ENCODE results near the gene SACS.
"Not testable (repeated sequence)": the region's sequence is repeated elsewhere in the genome, so short reads cannot be mapped to it uniquely, and the experiment has no call there.

SACS gene

GRCh38 chr13:23411220-23411619 lies 22.3 kb downstream of the SACS start:
- Histone ChIP-seq H3K36me3 (ENCODE audit: insufficient read depth, low read length) (no peaks in the 10 kb centered on the region), H3K27me3 (ENCODE audit: insufficient read depth, low read length) (no peaks in the 10 kb centered on the region), H3K79me2 (ENCODE audit: insufficient read depth, low read length) (no peaks in the 10 kb centered on the region), H3K4me1 (ENCODE audit: insufficient read depth, low read length, severe bottlenecking) (no peaks in the 10 kb centered on the region), H2AFZ (ENCODE audit: low read length) (no peak overlapping the region), H3K27ac (ENCODE audit: low read depth, low read length, poor library complexity, severe bottlenecking) (no peak overlapping the region), H3K9ac (ENCODE audit: low read length) (no peak overlapping the region), H4K20me1 (ENCODE audit: insufficient read depth, low read length) (no peaks in the 10 kb centered on the region), H3K4me2 (ENCODE audit: low read length) (no peak overlapping the region), H3F3A (ENCODE audit: insufficient read depth, low read length) (no peaks in the 10 kb centered on the region), H3K4me3 (ENCODE audit: low read depth, low read length, poor library complexity, severe bottlenecking) (no peak overlapping the region), H3K9me2 (ENCODE audit: low read depth, low read length) (no peaks in the 10 kb centered on the region), H3K9me3 (ENCODE audit: low read length) (no peaks in the 10 kb centered on the region)
- TF ChIP-seq CTCF (IDR thresholded peaks at IDR 0.05; ENCODE audit: low read length) (no peak), EZH2 (IDR thresholded peaks at IDR 0.05; ENCODE audit: borderline replicate concordance, low read length) (no peak)

DNA sequence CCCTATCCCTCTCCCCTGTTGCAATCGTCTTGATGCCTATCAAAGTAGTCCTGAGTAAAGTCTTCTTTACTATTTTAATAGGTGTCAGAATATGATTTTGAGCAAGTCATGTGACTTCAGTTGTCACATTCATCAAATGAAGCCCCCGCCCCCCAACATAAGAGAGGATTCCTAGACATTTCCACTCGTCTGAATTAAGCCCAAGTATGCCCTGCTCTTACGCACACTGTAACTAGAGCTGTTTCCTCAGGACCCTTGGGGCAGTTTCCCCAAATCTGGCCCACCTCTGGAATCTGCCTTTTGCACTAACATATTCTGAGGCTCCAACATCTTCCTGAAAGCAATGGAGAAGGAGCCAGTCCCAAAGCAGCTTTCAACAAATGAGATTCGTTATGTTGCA lies 25.5 kb downstream of the SACS start:
- Histone ChIP-seq H3K27ac (ENCODE audit: low read depth, low read length, poor library complexity, severe bottlenecking) (no peak overlapping the region), H4K20me1 (ENCODE audit: insufficient read depth, low read length) (no peaks in the 10 kb centered on the region), H3K79me2 (ENCODE audit: insufficient read depth, low read length) (no peaks in the 10 kb centered on the region), H3K27me3 (ENCODE audit: insufficient read depth, low read length) (no peaks in the 10 kb centered on the region), H3F3A (ENCODE audit: insufficient read depth, low read length) (no peaks in the 10 kb centered on the region), H3K36me3 (ENCODE audit: insufficient read depth, low read length) (no peaks in the 10 kb centered on the region), H3K9ac (ENCODE audit: low read length) (no peak overlapping the region), H2AFZ (ENCODE audit: low read length) (no peak overlapping the region), H3K9me3 (ENCODE audit: low read length) (no peaks in the 10 kb centered on the region), H3K9me2 (ENCODE audit: low read depth, low read length) (no peaks in the 10 kb centered on the region), H3K4me1 (ENCODE audit: insufficient read depth, low read length, severe bottlenecking) (no peaks in the 10 kb centered on the region), H3K4me2 (ENCODE audit: low read length) (no peak overlapping the region), H3K4me3 (ENCODE audit: low read depth, low read length, poor library complexity, severe bottlenecking) (no peak overlapping the region)
- TF ChIP-seq CTCF (IDR thresholded peaks at IDR 0.05; ENCODE audit: low read length) (no peak), EZH2 (IDR thresholded peaks at IDR 0.05; ENCODE audit: borderline replicate concordance, low read length) (no peak)

- H3K9me3 ChIP-seq (ENCODE audit: low read length); H3K27me3 ChIP-seq (ENCODE audit: insufficient read depth, low read length); H4K20me1 ChIP-seq (ENCODE audit: insufficient read depth, low read length); H3K9ac ChIP-seq (ENCODE audit: low read length); H3K4me2 ChIP-seq (ENCODE audit: low read length); H2AFZ ChIP-seq (ENCODE audit: low read length); H3F3A ChIP-seq (ENCODE audit: insufficient read depth, low read length); H3K27ac ChIP-seq (ENCODE audit: low read depth, low read length, poor library complexity, severe bottlenecking); H3K79me2 ChIP-seq (ENCODE audit: insufficient read depth, low read length); H3K9me2 ChIP-seq (ENCODE audit: low read depth, low read length); H3K36me3 ChIP-seq (ENCODE audit: insufficient read depth, low read length); H3K4me1 ChIP-seq (ENCODE audit: insufficient read depth, low read length, severe bottlenecking); H3K4me3 ChIP-seq (ENCODE audit: low read depth, low read length, poor library complexity, severe bottlenecking): not testable (repeated sequence)
Observed at GRCh38 chr13:23401156-23401555, 32.3 kb downstream of the SACS start.

- no peaks in the 10 kb centered on the region for H3K27me3 ChIP-seq (ENCODE audit: insufficient read depth, low read length)
- H3K9ac ChIP-seq (ENCODE audit: low read length) = no peak overlapping the region
- no peaks in the 10 kb centered on the region for H3K9me2 ChIP-seq (ENCODE audit: low read depth, low read length)
- no peak overlapping the region for H3K27ac ChIP-seq (ENCODE audit: low read depth, low read length, poor library complexity, severe bottlenecking)
- no peaks in the 10 kb centered on the region for H3F3A ChIP-seq (ENCODE audit: insufficient read depth, low read length)
- no peak overlapping the region for H3K4me2 ChIP-seq (ENCODE audit: low read length)
- H3K79me2 ChIP-seq (ENCODE audit: insufficient read depth, low read length) = no peaks in the 10 kb centered on the region
- H3K9me3 ChIP-seq (ENCODE audit: low read length) = no peaks in the 10 kb centered on the region
- no peak overlapping the region for H2AFZ ChIP-seq (ENCODE audit: low read length)
- no peak overlapping the region for H3K4me3 ChIP-seq (ENCODE audit: low read depth, low read length, poor library complexity, severe bottlenecking)
- H3K36me3 ChIP-seq (ENCODE audit: insufficient read depth, low read length) = no peaks in the 10 kb centered on the region
- TF ChIP-seq EZH2 (IDR thresholded peaks at IDR 0.05; ENCODE audit: borderline replicate concordance, low read length) = no peak
- no peak for TF ChIP-seq CTCF (IDR thresholded peaks at IDR 0.05; ENCODE audit: low read length)
- no peaks in the 10 kb centered on the region for H3K4me1 ChIP-seq (ENCODE audit: insufficient read depth, low read length, severe bottlenecking)
- no peaks in the 10 kb centered on the region for H4K20me1 ChIP-seq (ENCODE audit: insufficient read depth, low read length)
Observed at GRCh38 chr13:23399347-23399746, 34.2 kb downstream of the SACS start.

Data from OCI-LY1 (cell line).